SH-SY5Y (cell line): ENCODE measurements around the gene TINCR.

ENCODE experiments used
- GATA2 ChIP-seq: IDR thresholded peaks from 2 replicates; pipeline ENCODE4 v1.6.1; 2011; ENCODE audit warnings: mild to moderate bottlenecking, low read depth, low read length
- GATA3 ChIP-seq: IDR thresholded peaks from 2 replicates; pipeline ENCODE4 v1.6.1; 2011; ENCODE audit warnings: low read depth, mild to moderate bottlenecking, low read length, moderate library complexity

- TF ChIP-seq GATA2 (no peak), GATA3 (no peak)
Observed at GRCh38 chr19:5590151-5590864, 22.6 kb upstream of the TINCR start.
